Esophagus muscularis mucosa (tissue), 4 donors: ENCODE data around the gene ECD.

ENCODE experiments used
- EP300 ChIP-seq: sonication (generic); formaldehyde crosslinking; IDR thresholded peaks from one replicate; pipeline ENCODE4 v1.6.1; 2017; ENCODE audit warnings: antibody characterized with exemption
- POLR2A ChIP-seq: fragments of 450-650 bp; IDR thresholded peaks from one replicate; pipeline ENCODE4 v1.6.1; 2017; ENCODE audit warnings: antibody characterized with exemption, moderate library complexity, mild to moderate bottlenecking, low read depth
- POLR2AphosphoS5 ChIP-seq, 2 donors: sonication (generic); formaldehyde crosslinking; IDR thresholded peaks; one replicate each; pipeline ENCODE4 v1.6.1; 2017; ENCODE audit warnings: antibody characterized with exemption in 2 of 2
- TF ChIP-seq, protein P1 (sequence below), 3 experiments: fragments of 200-600 bp in 2 of 3; fragments of 450-650 bp in 1 of 3; sonication (generic) in 2 of 3; IDR thresholded peaks; one replicate each; pipeline ENCODE4 v1.5.1; 2017 to 2019; ENCODE audit warnings: antibody characterized with exemption in 3 of 3, mild to moderate bottlenecking in 2 of 3, moderate library complexity in 1 of 3

DNA sequence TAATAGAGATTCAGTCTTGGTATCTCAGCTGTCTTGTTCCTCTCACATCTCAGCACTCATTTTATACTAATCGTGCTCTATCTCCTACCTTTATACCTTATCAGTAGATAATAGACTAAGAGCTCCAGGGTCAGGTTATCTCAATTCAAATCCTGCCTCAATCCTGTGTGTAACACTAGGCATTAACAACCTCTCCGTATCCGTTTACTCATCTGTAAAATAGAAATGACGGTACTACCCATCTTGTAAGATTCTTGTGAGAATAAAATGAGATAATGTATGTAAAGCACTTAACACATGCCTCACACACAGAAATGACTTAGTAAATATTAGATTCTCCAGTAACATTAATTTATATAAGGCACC is 70.5 kb downstream of the ECD start:
- TF ChIP-seq, protein P1, sequence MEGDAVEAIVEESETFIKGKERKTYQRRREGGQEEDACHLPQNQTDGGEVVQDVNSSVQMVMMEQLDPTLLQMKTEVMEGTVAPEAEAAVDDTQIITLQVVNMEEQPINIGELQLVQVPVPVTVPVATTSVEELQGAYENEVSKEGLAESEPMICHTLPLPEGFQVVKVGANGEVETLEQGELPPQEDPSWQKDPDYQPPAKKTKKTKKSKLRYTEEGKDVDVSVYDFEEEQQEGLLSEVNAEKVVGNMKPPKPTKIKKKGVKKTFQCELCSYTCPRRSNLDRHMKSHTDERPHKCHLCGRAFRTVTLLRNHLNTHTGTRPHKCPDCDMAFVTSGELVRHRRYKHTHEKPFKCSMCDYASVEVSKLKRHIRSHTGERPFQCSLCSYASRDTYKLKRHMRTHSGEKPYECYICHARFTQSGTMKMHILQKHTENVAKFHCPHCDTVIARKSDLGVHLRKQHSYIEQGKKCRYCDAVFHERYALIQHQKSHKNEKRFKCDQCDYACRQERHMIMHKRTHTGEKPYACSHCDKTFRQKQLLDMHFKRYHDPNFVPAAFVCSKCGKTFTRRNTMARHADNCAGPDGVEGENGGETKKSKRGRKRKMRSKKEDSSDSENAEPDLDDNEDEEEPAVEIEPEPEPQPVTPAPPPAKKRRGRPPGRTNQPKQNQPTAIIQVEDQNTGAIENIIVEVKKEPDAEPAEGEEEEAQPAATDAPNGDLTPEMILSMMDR (IDR thresholded peaks at IDR 0.05): no peak
- TF ChIP-seq POLR2A: no peak
- TF ChIP-seq POLR2AphosphoS5 (IDR thresholded peaks at IDR 0.05): no peak
- TF ChIP-seq EP300: no peak
